ENCODE results near the gene GTF3C2.
A peak's percentile ranks its signal among the peaks of the same experiment; 100 is the strongest.

Gene GTF3C2

GRCh38 chr2:27351802-27352598, 4.6 kb downstream of the GTF3C2 start:
- no peak overlapping the region for H2AFZ ChIP-seq (ENCODE audit: low read length)
- H3K4me2 ChIP-seq (ENCODE audit: low read depth, low read length, poor library complexity, severe bottlenecking): peak overlapping the region; percentile 32
- peaks cover 18% of the 10 kb centered on the region for H3K4me1 ChIP-seq (ENCODE audit: insufficient read depth, low read length, poor library complexity, severe bottlenecking)
- no peaks in the 10 kb centered on the region for H3K9me3 ChIP-seq (ENCODE audit: insufficient read depth, low read depth, low read length)
- H3K9me2 ChIP-seq (replicated peaks; ENCODE audit: low read depth, low read length): no peaks in the 10 kb centered on the region
- H3K4me3 ChIP-seq (ENCODE audit: low read length, poor library complexity, severe bottlenecking): no peak overlapping the region
- H3K27me3 ChIP-seq (ENCODE audit: insufficient read depth, low read length, poor library complexity, severe bottlenecking): no peaks in the 10 kb centered on the region
- no peak overlapping the region for H3K9ac ChIP-seq (ENCODE audit: low read depth, low read length, poor library complexity, severe bottlenecking)
- peaks cover 88% of the 10 kb centered on the region for H3K79me2 ChIP-seq (ENCODE audit: insufficient read depth, low read length)
- TF ChIP-seq EZH2phosphoT487 (IDR thresholded peaks at IDR 0.05; ENCODE audit: borderline replicate concordance) (no peak), CTCF (conservative IDR thresholded peaks at IDR 0.05; ENCODE audit: low read length) (no peak)
- 0 out of 2 replicates have a peak, but pooled peaks cover 2% of the 10 kb centered on the region for H3F3A ChIP-seq (ENCODE audit: low read depth)
- H4K20me1 ChIP-seq (ENCODE audit: insufficient read depth, low read length, poor library complexity, severe bottlenecking): peaks cover 34% of the 10 kb centered on the region
- H3K36me3 ChIP-seq (ENCODE audit: insufficient read depth, low read length): no peaks in the 10 kb centered on the region

- Histone ChIP-seq H3K36me3 (ENCODE audit: insufficient read depth, low read length) (no peaks in the 10 kb centered on the region), H3K9me3 (ENCODE audit: insufficient read depth, low read depth, low read length) (no peaks in the 10 kb centered on the region), H3F3A (ENCODE audit: low read depth) (0 out of 2 replicates have a peak, but pooled peaks cover 2% of the 10 kb centered on the region), H3K27me3 (ENCODE audit: insufficient read depth, low read length, poor library complexity, severe bottlenecking) (no peaks in the 10 kb centered on the region), H3K4me1 (ENCODE audit: insufficient read depth, low read length, poor library complexity, severe bottlenecking) (peaks cover 12% of the 10 kb centered on the region), H2AFZ (ENCODE audit: low read length) (no peak overlapping the region), H3K4me2 (ENCODE audit: low read depth, low read length, poor library complexity, severe bottlenecking) (no peak overlapping the region), H3K79me2 (ENCODE audit: insufficient read depth, low read length) (peaks cover 91% of the 10 kb centered on the region), H4K20me1 (ENCODE audit: insufficient read depth, low read length, poor library complexity, severe bottlenecking) (peaks cover 35% of the 10 kb centered on the region), H3K9me2 (replicated peaks; ENCODE audit: low read depth, low read length) (no peaks in the 10 kb centered on the region), H3K9ac (ENCODE audit: low read depth, low read length, poor library complexity, severe bottlenecking) (no peak overlapping the region), H3K4me3 (ENCODE audit: low read length, poor library complexity, severe bottlenecking) (no peak overlapping the region)
- TF ChIP-seq EZH2phosphoT487 (IDR thresholded peaks at IDR 0.05; ENCODE audit: borderline replicate concordance) (no peak), CTCF (conservative IDR thresholded peaks at IDR 0.05; ENCODE audit: low read length) (no peak)
Measured at GRCh38 chr2:27350106-27350693, 6.4 kb downstream of the GTF3C2 start.

- no peak overlapping the region for H2AFZ ChIP-seq (ENCODE audit: low read length)
- H3K9me3 ChIP-seq (ENCODE audit: insufficient read depth, low read depth, low read length): no peaks in the 10 kb centered on the region
- TF ChIP-seq EZH2phosphoT487 (IDR thresholded peaks at IDR 0.05; ENCODE audit: borderline replicate concordance) (no peak), CTCF (conservative IDR thresholded peaks at IDR 0.05; ENCODE audit: low read length) (no peak)
- peaks cover 5% of the 10 kb centered on the region for H3K4me1 ChIP-seq (ENCODE audit: insufficient read depth, low read length, poor library complexity, severe bottlenecking)
- peaks cover 32% of the 10 kb centered on the region for H4K20me1 ChIP-seq (ENCODE audit: insufficient read depth, low read length, poor library complexity, severe bottlenecking)
- peaks cover 7% of the 10 kb centered on the region; the same call in 1 of the 2 replicates for H3K36me3 ChIP-seq (ENCODE audit: insufficient read depth, low read length)
- H3K4me2 ChIP-seq (ENCODE audit: low read depth, low read length, poor library complexity, severe bottlenecking): no peak overlapping the region
- 0 out of 2 replicates have a peak, but pooled peaks cover under 1% of the 10 kb centered on the region for H3F3A ChIP-seq (ENCODE audit: low read depth)
- H3K79me2 ChIP-seq (ENCODE audit: insufficient read depth, low read length): peaks cover 77% of the 10 kb centered on the region
- no peaks in the 10 kb centered on the region for H3K9me2 ChIP-seq (replicated peaks; ENCODE audit: low read depth, low read length)
- no peak overlapping the region for H3K9ac ChIP-seq (ENCODE audit: low read depth, low read length, poor library complexity, severe bottlenecking)
- no peaks in the 10 kb centered on the region for H3K27me3 ChIP-seq (ENCODE audit: insufficient read depth, low read length, poor library complexity, severe bottlenecking)
- H3K4me3 ChIP-seq (ENCODE audit: low read length, poor library complexity, severe bottlenecking): no peak overlapping the region
Measured at GRCh38 chr2:27347641-27348040, 8.9 kb downstream of the GTF3C2 start.

Data from Loucy (cell line).